ENCODE measurements around the gene TRIM16. TPM values are rescaled to one million over a fixed set of nuclear protein-coding genes. Genes with fewer than 3 reads are reported as not detected.
A peak's percentile ranks its signal among the peaks of the same experiment; 100 is the strongest.

Gene TRIM16
- total RNA-seq, 1 experiment from 2014 or later = 17.7 TPM

GRCh38 chr17:15662681-15663080 is 21.4 kb downstream of the TRIM16 start:
- Histone ChIP-seq H3K18ac (ENCODE audit: insufficient read length, low read depth, low read length) (no peak overlapping the region), H3K79me2 (ENCODE audit: insufficient read depth, low read length) (no peaks in the 10 kb centered on the region), H4K20me1 (ENCODE audit: control insufficient read depth, insufficient read depth, insufficient read length) (no peaks in the 10 kb centered on the region), H3K4me1 (ENCODE audit: insufficient read depth, low read length) (no peaks in the 10 kb centered on the region), H2BK120ac (ENCODE audit: low read depth, low read length, poor library complexity, severe bottlenecking) (no peak overlapping the region), H3K4me2 (ENCODE audit: insufficient read depth, insufficient read length, low read length) (no peak overlapping the region), H2BK15ac (ENCODE audit: low read depth, low read length) (no peak overlapping the region), H2AK5ac (ENCODE audit: insufficient read length, low read length) (no peak overlapping the region), H3K79me1 (ENCODE audit: insufficient read depth, low read depth, low read length, poor library complexity, severe bottlenecking) (no peaks in the 10 kb centered on the region), H4K8ac (replicated peaks; ENCODE audit: insufficient read length, low read depth, low read length) (no peak overlapping the region), H3K23ac (ENCODE audit: insufficient read length, low read depth, low read length) (no peak overlapping the region), H2BK5ac (ENCODE audit: insufficient read length, low read length) (no peak overlapping the region), H3K9ac (ENCODE audit: extremely low read depth, insufficient read length, low read length) (no peak overlapping the region), H3K9me3 (ENCODE audit: control insufficient read depth, low read depth, low read length) (no peaks in the 10 kb centered on the region), H3K23me2 (ENCODE audit: insufficient read length, low read depth, low read length, poor library complexity, severe bottlenecking) (no peaks in the 10 kb centered on the region), H4K91ac (ENCODE audit: insufficient read length, low read depth, low read length) (no peak overlapping the region), H3T11ph (ENCODE audit: low read length) (no peak overlapping the region), H4K5ac (ENCODE audit: insufficient read length, low read depth, low read length) (no peak overlapping the region), H2BK12ac (ENCODE audit: insufficient read length, low read depth, low read length) (no peak overlapping the region), H3K56ac (ENCODE audit: insufficient read length, low read depth, low read length) (no peak overlapping the region), H3K14ac (ENCODE audit: insufficient read depth, low read length) (no peak overlapping the region), H3K27ac (ENCODE audit: insufficient read length, low read depth, low read length) (no peak overlapping the region), H2AFZ (ENCODE audit: low read length) (no peak overlapping the region), H3K27me3 (ENCODE audit: insufficient read depth, low read length) (no peaks in the 10 kb centered on the region), H3K4ac (ENCODE audit: low read depth, low read length) (no peak overlapping the region), H2BK20ac (ENCODE audit: low read depth, low read length, poor library complexity, severe bottlenecking) (no peak overlapping the region)
- no peak for TF ChIP-seq CTCF (conservative IDR thresholded peaks at IDR 0.05)
- Mint-ChIP-seq H3K36me3 (ENCODE audit: insufficient read depth in 1 of 3, low read depth in 3 of 3) (peaks cover 13 to 30% (median 23%) of the 10 kb centered on the region in 3 experiments; a peak in 6 of 7 replicates), H3K4me3 (no peak overlapping the region), H3K9me3 (no peaks in the 10 kb centered on the region), H3K27me3 (ENCODE audit: low read depth) (no peaks in the 10 kb centered on the region), H3K27ac (0 out of 7 replicates have a peak overlapping the region, but pooled peaks of 1 of the 3 experiments have one; percentile 1), H3K4me1 (peaks cover 5 to 15% of the 10 kb centered on the region in 2 experiments)
- no CpG with 5 or more reads among the region's 3 CpGs for WGBS (ENCODE audit: extremely low coverage, insufficient read length, low lambda C conversion rate)
- no peak for DNase-seq
